PFSK-1 (cell line): ENCODE data around the gene SIX2.

Experiments used
- FOXP2 ChIP-seq: optimal IDR thresholded peaks from 2 replicates; pipeline ENCODE3; 2011; ENCODE audit warnings: borderline replicate concordance, control low read depth, inconsistent platforms; ENCODE audit not compliant: insufficient read depth; ENCODE audit errors: extremely low read length, extremely low read depth
- POLR2AphosphoS5 ChIP-seq: IDR thresholded peaks from 2 replicates; pipeline ENCODE4 v1.6.1; 2012; ENCODE audit warnings: low read depth, mild to moderate bottlenecking, control low read depth, low read length, moderate library complexity
- REST ChIP-seq, 2 experiments: IDR thresholded peaks; 2 replicates each; pipeline versions ENCODE4 v1.6.1 to v1.8.0; 2011 to 2012; ENCODE audit warnings: low read depth in 2 of 2, low read length in 2 of 2, control low read depth in 1 of 2, inconsistent platforms in 1 of 2, mild to moderate bottlenecking in 1 of 2, moderate library complexity in 1 of 2; ENCODE audit not compliant: insufficient read depth in 1 of 2
- SIN3A ChIP-seq: IDR thresholded peaks from 2 replicates; pipeline ENCODE4 v1.6.1; 2012; ENCODE audit warnings: mild to moderate bottlenecking, low read length, moderate library complexity, borderline replicate concordance; ENCODE audit not compliant: insufficient read depth
- TAF1 ChIP-seq: IDR thresholded peaks from 2 replicates; pipeline ENCODE4 v1.6.1; 2012; ENCODE audit warnings: low read length, control low read depth, borderline replicate concordance; ENCODE audit not compliant: insufficient read depth

The SIX2 gene

GRCh38 chr2:45018023-45018422 is 8.8 kb upstream of the SIX2 start:
- TF ChIP-seq REST (IDR thresholded peaks at IDR 0.05; ENCODE audit: insufficient read depth in 1 of 2, low read depth in 2 of 2, low read length in 2 of 2) (no peak), FOXP2 (no peak)

- no peak for TF ChIP-seq SIN3A
- no peak for TF ChIP-seq REST (IDR thresholded peaks at IDR 0.05; ENCODE audit: insufficient read depth in 1 of 2, low read depth in 2 of 2, low read length in 2 of 2)
- TF ChIP-seq POLR2AphosphoS5: no peak
- TF ChIP-seq TAF1: no peak
- TF ChIP-seq FOXP2: no peak
Measured at GRCh38 chr2:45014831-45015230, 5.6 kb upstream of the SIX2 start.

GRCh38 chr2:45014016-45014702 is 4.9 kb upstream of the SIX2 start:
- TF ChIP-seq POLR2AphosphoS5 (no peak), REST (IDR thresholded peaks at IDR 0.05; ENCODE audit: insufficient read depth in 1 of 2, low read depth in 2 of 2, low read length in 2 of 2) (no peak), FOXP2 (no peak), TAF1 (no peak), SIN3A (no peak)

- TF ChIP-seq SIN3A: no peak
- no peak for TF ChIP-seq POLR2AphosphoS5
Measured at GRCh38 chr2:45013229-45014015, 4.2 kb upstream of the SIX2 start.

- TF ChIP-seq REST (IDR thresholded peaks at IDR 0.05; ENCODE audit: insufficient read depth in 1 of 2, low read depth in 2 of 2, low read length in 2 of 2) (no peak), TAF1 (no peak), SIN3A (no peak), FOXP2 (no peak)
Measured at GRCh38 chr2:45012733-45013132, 3.5 kb upstream of the SIX2 start.
